H1 (cell line): ENCODE data around the gene CAPS. TPM values are rescaled to one million over a fixed set of nuclear protein-coding genes. Genes with fewer than 3 reads are reported as not detected.

ENCODE experiments used
- BRCA1 ChIP-seq: IDR thresholded peaks from 2 replicates; pipeline ENCODE4 v1.6.1; 2012; ENCODE audit warnings: low read depth, low read length, improper control_type of control experiment
- CBX8 ChIP-seq: fragments of 300-800, 300-1000 bp; sonication (generic); IDR thresholded peaks from 2 replicates; pipeline ENCODE4 v1.7.1; 2016; ENCODE audit warnings: low read depth, low read length, borderline replicate concordance
- CREB1 ChIP-seq: IDR thresholded peaks from 2 replicates; pipeline ENCODE4 v1.6.1; 2012; ENCODE audit warnings: inconsistent platforms
- HDAC2 ChIP-seq, 2 experiments: fragments of 300-600 bp in 1 of 2; sonication (generic) in 1 of 2; IDR thresholded peaks; 2 replicates each; pipeline ENCODE4 v1.6.1; 2011 to 2012; ENCODE audit warnings: low read depth in 2 of 2, low read length in 2 of 2, mild to moderate bottlenecking in 2 of 2, moderate library complexity in 2 of 2, borderline replicate concordance in 1 of 2, inconsistent platforms in 1 of 2
- KDM4A ChIP-seq: IDR thresholded peaks from one replicate; pipeline ENCODE4 v1.7.1; 2012; ENCODE audit warnings: low read depth, mild to moderate bottlenecking, moderate library complexity, low read length, inconsistent platforms; ENCODE audit not compliant: severe bottlenecking
- KDM5A ChIP-seq: fragments of 200-600 bp; IDR thresholded peaks from 2 replicates; pipeline ENCODE4 v1.7.1; 2012; ENCODE audit warnings: mild to moderate bottlenecking, low read length, inconsistent platforms, mixed read lengths
- MAFK ChIP-seq: IDR thresholded peaks from 2 replicates; pipeline ENCODE4 v1.6.1; 2012; ENCODE audit warnings: low read depth, mild to moderate bottlenecking, improper control_type of control experiment, low read length
- RXRA ChIP-seq: IDR thresholded peaks from 2 replicates; pipeline ENCODE4 v1.6.1; 2011; ENCODE audit warnings: low read depth, mild to moderate bottlenecking, low read length, moderate library complexity; ENCODE audit not compliant: insufficient read depth
- SP1 ChIP-seq: IDR thresholded peaks from 2 replicates; pipeline ENCODE4 v1.6.1; 2011; ENCODE audit warnings: low read depth, low read length
- SUZ12 ChIP-seq: fragments of 200-600 bp; sonication (generic); IDR thresholded peaks from 2 replicates; pipeline ENCODE4 v1.6.1; 2012; ENCODE audit warnings: mild to moderate bottlenecking, inconsistent platforms, low read length, moderate library complexity, mixed read lengths
- TAF1 ChIP-seq: IDR thresholded peaks from 2 replicates; pipeline ENCODE4 v1.6.1; 2011; ENCODE audit warnings: mild to moderate bottlenecking, low read depth, low read length
- polyA plus RNA-seq, 7 experiments: library from polyadenylated mRNA; depleted of rRNA in 3 of 7; stranded (reverse) in 5 of 7; unstranded in 2 of 7; fragments of >200 nt in 5 of 7; fragments of 200-250 nt in 2 of 7; gene quantifications; 1 replicate in 5 of 7; 2 replicates in 1 of 7; 4 replicates in 1 of 7; pipeline versions ENCODE4 v1.2.1 to v1.2.3, GENCODE V29; 2011 to 2013; ENCODE audit warnings: missing spikeins in 2 of 7, mixed read lengths in 2 of 7
- total RNA-seq: library from RNA; stranded (reverse); fragmentation: NEBNext Ultra II Directional; extraction: Animal tissue kit (Norgen Biotek cat#: 25700); gene quantifications from 2 replicates; pipeline ENCODE4 v1.2.1, GENCODE V29; 2021
- TF ChIP-seq, protein P1 (sequence below): fragments of 300-600 bp; sonication (generic); IDR thresholded peaks from 2 replicates; pipeline ENCODE4 v1.7.1; 2012; ENCODE audit warnings: low read length, moderate library complexity, mild to moderate bottlenecking, inconsistent platforms; ENCODE audit not compliant: insufficient replicate concordance

Gene CAPS
- total and polyA plus RNA-seq, 2 of the 8 experiments (the other 6 are each of a cell fraction or from before 2014, with no cell fraction given) = 2.1 to 2.4 TPM

DNA sequence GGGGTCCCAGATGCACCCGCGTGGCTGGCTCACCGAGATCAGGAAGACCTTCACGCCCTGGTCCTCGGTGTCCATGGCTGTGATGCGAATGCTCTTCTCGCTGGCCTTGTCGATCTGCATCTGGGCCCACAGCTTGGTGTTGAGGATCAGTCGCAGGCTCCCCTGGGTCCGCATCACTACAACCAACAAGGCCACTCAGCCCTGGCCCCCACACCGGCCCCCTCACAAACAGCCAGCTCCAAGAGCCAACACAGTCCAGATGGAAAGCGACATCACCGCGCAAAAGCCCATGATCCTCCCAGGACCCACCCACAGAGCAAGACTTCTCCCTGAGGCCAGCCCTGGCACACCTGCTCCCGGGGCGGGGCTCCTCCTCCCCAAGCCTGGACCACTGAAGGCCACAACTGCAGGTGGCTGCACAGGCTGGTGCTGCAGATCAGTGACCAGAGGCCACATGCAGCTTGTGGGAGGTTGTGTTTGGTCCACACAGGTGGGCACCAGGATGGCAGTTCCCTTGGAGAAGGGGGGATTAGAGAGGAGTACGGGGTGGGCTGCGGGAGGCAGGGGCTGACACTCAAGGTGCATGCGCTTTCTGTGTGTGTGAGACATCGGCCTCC, 4.5 kb downstream of the CAPS start (continued):
- TF ChIP-seq, protein P1, sequence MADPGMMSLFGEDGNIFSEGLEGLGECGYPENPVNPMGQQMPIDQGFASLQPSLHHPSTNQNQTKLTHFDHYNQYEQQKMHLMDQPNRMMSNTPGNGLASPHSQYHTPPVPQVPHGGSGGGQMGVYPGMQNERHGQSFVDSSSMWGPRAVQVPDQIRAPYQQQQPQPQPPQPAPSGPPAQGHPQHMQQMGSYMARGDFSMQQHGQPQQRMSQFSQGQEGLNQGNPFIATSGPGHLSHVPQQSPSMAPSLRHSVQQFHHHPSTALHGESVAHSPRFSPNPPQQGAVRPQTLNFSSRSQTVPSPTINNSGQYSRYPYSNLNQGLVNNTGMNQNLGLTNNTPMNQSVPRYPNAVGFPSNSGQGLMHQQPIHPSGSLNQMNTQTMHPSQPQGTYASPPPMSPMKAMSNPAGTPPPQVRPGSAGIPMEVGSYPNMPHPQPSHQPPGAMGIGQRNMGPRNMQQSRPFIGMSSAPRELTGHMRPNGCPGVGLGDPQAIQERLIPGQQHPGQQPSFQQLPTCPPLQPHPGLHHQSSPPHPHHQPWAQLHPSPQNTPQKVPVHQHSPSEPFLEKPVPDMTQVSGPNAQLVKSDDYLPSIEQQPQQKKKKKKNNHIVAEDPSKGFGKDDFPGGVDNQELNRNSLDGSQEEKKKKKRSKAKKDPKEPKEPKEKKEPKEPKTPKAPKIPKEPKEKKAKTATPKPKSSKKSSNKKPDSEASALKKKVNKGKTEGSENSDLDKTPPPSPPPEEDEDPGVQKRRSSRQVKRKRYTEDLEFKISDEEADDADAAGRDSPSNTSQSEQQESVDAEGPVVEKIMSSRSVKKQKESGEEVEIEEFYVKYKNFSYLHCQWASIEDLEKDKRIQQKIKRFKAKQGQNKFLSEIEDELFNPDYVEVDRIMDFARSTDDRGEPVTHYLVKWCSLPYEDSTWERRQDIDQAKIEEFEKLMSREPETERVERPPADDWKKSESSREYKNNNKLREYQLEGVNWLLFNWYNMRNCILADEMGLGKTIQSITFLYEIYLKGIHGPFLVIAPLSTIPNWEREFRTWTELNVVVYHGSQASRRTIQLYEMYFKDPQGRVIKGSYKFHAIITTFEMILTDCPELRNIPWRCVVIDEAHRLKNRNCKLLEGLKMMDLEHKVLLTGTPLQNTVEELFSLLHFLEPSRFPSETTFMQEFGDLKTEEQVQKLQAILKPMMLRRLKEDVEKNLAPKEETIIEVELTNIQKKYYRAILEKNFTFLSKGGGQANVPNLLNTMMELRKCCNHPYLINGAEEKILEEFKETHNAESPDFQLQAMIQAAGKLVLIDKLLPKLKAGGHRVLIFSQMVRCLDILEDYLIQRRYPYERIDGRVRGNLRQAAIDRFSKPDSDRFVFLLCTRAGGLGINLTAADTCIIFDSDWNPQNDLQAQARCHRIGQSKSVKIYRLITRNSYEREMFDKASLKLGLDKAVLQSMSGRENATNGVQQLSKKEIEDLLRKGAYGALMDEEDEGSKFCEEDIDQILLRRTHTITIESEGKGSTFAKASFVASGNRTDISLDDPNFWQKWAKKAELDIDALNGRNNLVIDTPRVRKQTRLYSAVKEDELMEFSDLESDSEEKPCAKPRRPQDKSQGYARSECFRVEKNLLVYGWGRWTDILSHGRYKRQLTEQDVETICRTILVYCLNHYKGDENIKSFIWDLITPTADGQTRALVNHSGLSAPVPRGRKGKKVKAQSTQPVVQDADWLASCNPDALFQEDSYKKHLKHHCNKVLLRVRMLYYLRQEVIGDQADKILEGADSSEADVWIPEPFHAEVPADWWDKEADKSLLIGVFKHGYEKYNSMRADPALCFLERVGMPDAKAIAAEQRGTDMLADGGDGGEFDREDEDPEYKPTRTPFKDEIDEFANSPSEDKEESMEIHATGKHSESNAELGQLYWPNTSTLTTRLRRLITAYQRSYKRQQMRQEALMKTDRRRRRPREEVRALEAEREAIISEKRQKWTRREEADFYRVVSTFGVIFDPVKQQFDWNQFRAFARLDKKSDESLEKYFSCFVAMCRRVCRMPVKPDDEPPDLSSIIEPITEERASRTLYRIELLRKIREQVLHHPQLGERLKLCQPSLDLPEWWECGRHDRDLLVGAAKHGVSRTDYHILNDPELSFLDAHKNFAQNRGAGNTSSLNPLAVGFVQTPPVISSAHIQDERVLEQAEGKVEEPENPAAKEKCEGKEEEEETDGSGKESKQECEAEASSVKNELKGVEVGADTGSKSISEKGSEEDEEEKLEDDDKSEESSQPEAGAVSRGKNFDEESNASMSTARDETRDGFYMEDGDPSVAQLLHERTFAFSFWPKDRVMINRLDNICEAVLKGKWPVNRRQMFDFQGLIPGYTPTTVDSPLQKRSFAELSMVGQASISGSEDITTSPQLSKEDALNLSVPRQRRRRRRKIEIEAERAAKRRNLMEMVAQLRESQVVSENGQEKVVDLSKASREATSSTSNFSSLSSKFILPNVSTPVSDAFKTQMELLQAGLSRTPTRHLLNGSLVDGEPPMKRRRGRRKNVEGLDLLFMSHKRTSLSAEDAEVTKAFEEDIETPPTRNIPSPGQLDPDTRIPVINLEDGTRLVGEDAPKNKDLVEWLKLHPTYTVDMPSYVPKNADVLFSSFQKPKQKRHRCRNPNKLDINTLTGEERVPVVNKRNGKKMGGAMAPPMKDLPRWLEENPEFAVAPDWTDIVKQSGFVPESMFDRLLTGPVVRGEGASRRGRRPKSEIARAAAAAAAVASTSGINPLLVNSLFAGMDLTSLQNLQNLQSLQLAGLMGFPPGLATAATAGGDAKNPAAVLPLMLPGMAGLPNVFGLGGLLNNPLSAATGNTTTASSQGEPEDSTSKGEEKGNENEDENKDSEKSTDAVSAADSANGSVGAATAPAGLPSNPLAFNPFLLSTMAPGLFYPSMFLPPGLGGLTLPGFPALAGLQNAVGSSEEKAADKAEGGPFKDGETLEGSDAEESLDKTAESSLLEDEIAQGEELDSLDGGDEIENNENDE = no peak
- TF ChIP-seq CREB1 (no peak), MAFK (no peak), RXRA (no peak), KDM5A (no peak), SP1 (no peak), BRCA1 (no peak), HDAC2 (IDR thresholded peaks at IDR 0.05; ENCODE audit: borderline replicate concordance in 1 of 2, low read depth in 2 of 2, low read length in 2 of 2) (no peak), TAF1 (no peak), SUZ12 (no peak), CBX8 (no peak), KDM4A (no peak)
